Measurements from ENCODE around the gene CRACDL.

Gene CRACDL

GRCh38 chr2:98882971-98883779, 52.9 kb downstream of the CRACDL start:
- Histone ChIP-seq H3K27me3 (ENCODE audit: control insufficient read depth, low read length) (peaks cover 6% of the 10 kb centered on the region; the same call in 1 of the 2 replicates), H3K4me2 (ENCODE audit: low read length) (no peak overlapping the region), H3K4me3 (ENCODE audit: low read length) (no peak overlapping the region), H3K36me3 (ENCODE audit: control insufficient read depth, low read length) (no peaks in the 10 kb centered on the region), H3K9me3 (ENCODE audit: control insufficient read depth, insufficient read depth, low read length) (peaks cover 6% of the 10 kb centered on the region), H4K20me1 (ENCODE audit: control insufficient read depth, insufficient read depth, low read depth, low read length) (no peaks in the 10 kb centered on the region), H3F3A (ENCODE audit: control insufficient read depth, insufficient read depth) (no peaks in the 10 kb centered on the region), H3K9me2 (replicated peaks; ENCODE audit: control insufficient read depth, low read length) (no peaks in the 10 kb centered on the region), H3K4me1 (ENCODE audit: control insufficient read depth, low read length) (no peaks in the 10 kb centered on the region), H3K79me2 (ENCODE audit: control insufficient read depth, low read length) (no peaks in the 10 kb centered on the region), H3K27ac (ENCODE audit: low read depth, low read length) (no peak overlapping the region)
- TF ChIP-seq CTCF (IDR thresholded peaks at IDR 0.05; ENCODE audit: low read depth, low read length, poor library complexity, severe bottlenecking) (no peak), EZH2phosphoT487 (IDR thresholded peaks at IDR 0.05; ENCODE audit: borderline replicate concordance, low read length) (no peak)

GRCh38 chr2:98882368-98882767, 53.7 kb downstream of the CRACDL start:
- TF ChIP-seq CTCF (IDR thresholded peaks at IDR 0.05; ENCODE audit: low read depth, low read length, poor library complexity, severe bottlenecking) (no peak), EZH2phosphoT487 (IDR thresholded peaks at IDR 0.05; ENCODE audit: borderline replicate concordance, low read length) (no peak)
- no peaks in the 10 kb centered on the region for H4K20me1 ChIP-seq (ENCODE audit: control insufficient read depth, insufficient read depth, low read depth, low read length)
- H3K4me2 ChIP-seq (ENCODE audit: low read length) = no peak overlapping the region
- peaks cover 6% of the 10 kb centered on the region for H3K9me3 ChIP-seq (ENCODE audit: control insufficient read depth, insufficient read depth, low read length)
- no peaks in the 10 kb centered on the region for H3K4me1 ChIP-seq (ENCODE audit: control insufficient read depth, low read length)
- H3K27me3 ChIP-seq (ENCODE audit: control insufficient read depth, low read length) = peaks cover 7% of the 10 kb centered on the region; the same call in 1 of the 2 replicates
- no peaks in the 10 kb centered on the region for H3K36me3 ChIP-seq (ENCODE audit: control insufficient read depth, low read length)
- H3K79me2 ChIP-seq (ENCODE audit: control insufficient read depth, low read length) = no peaks in the 10 kb centered on the region
- no peaks in the 10 kb centered on the region for H3F3A ChIP-seq (ENCODE audit: control insufficient read depth, insufficient read depth)
- H3K27ac ChIP-seq (ENCODE audit: low read depth, low read length) = no peak overlapping the region
- no peaks in the 10 kb centered on the region for H3K9me2 ChIP-seq (replicated peaks; ENCODE audit: control insufficient read depth, low read length)
- no peak overlapping the region for H3K4me3 ChIP-seq (ENCODE audit: low read length)

GRCh38 chr2:98881153-98881650, 54.8 kb downstream of the CRACDL start:
- Histone ChIP-seq H3K27ac (ENCODE audit: low read depth, low read length) (no peak overlapping the region), H3K79me2 (ENCODE audit: control insufficient read depth, low read length) (no peaks in the 10 kb centered on the region), H3K36me3 (ENCODE audit: control insufficient read depth, low read length) (no peaks in the 10 kb centered on the region), H3K4me1 (ENCODE audit: control insufficient read depth, low read length) (no peaks in the 10 kb centered on the region), H4K20me1 (ENCODE audit: control insufficient read depth, insufficient read depth, low read depth, low read length) (no peaks in the 10 kb centered on the region), H3K27me3 (ENCODE audit: control insufficient read depth, low read length) (peaks cover 10% of the 10 kb centered on the region; the same call in 1 of the 2 replicates), H3K9me2 (replicated peaks; ENCODE audit: control insufficient read depth, low read length) (no peaks in the 10 kb centered on the region), H3K4me3 (ENCODE audit: low read length) (no peak overlapping the region), H3F3A (ENCODE audit: control insufficient read depth, insufficient read depth) (no peaks in the 10 kb centered on the region), H3K9me3 (ENCODE audit: control insufficient read depth, insufficient read depth, low read length) (peaks cover 3% of the 10 kb centered on the region; the same call in 1 of the 2 replicates), H3K4me2 (ENCODE audit: low read length) (no peak overlapping the region)
- TF ChIP-seq EZH2phosphoT487 (IDR thresholded peaks at IDR 0.05; ENCODE audit: borderline replicate concordance, low read length) (no peak), CTCF (IDR thresholded peaks at IDR 0.05; ENCODE audit: low read depth, low read length, poor library complexity, severe bottlenecking) (no peak)

Data from DOHH2 (cell line).